OCI-LY3 (cell line): ENCODE measurements around the gene BCAT1.

Experiments used
- CTCF ChIP-seq: fragments of 200-600, 300-600 bp; sonication (generic); IDR thresholded peaks from 2 replicates; pipeline ENCODE4 v1.5.1; 2014; ENCODE audit warnings: antibody characterized with exemption, low read length, low read depth
- EZH2phosphoT487 ChIP-seq: fragments of 200-600 bp; shearing (Covaris generic); IDR thresholded peaks from 2 replicates; pipeline ENCODE4 v1.6.1; 2018; ENCODE audit warnings: antibody characterized with exemption, mixed run types, low read depth

- TF ChIP-seq EZH2phosphoT487 (no peak), CTCF (no peak)
Observed at GRCh38 chr12:24798335-24798734, 150.6 kb downstream of the BCAT1 start.
